NOMO-1 treated with DMSO at 0.1 percent for 48 hours (cell line): ENCODE data around the gene FAM43B.
A peak's percentile ranks its signal among the peaks of the same experiment; 100 is the strongest.

Source experiments
- DNase-seq: peaks from one replicate; lab custom pipeline; 2025; ENCODE audit not compliant: unreplicated experiment; lab: John Stamatoyannopoulos, UW

Gene FAM43B

DNA sequence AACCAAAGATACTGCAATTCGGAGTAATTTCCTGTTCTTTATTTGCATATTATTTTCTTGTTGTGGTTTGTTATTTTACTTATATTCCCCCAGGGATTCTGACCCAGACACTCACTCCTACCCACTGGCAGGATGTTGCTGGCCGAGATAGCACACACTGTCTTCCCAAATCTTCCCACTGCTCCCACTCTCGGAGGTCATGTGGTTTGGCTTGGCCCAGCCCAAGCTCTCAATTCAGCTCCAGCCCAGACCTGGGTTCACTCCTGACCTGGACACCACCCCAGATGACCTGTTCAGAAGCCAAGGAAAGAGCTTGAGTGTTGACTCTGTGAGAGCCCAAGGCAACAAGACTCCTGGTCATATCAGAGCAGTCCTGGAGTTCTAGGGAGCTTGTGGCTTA lies 1.2 kb upstream of the FAM43B start:
- no peak for DNase-seq

DNA sequence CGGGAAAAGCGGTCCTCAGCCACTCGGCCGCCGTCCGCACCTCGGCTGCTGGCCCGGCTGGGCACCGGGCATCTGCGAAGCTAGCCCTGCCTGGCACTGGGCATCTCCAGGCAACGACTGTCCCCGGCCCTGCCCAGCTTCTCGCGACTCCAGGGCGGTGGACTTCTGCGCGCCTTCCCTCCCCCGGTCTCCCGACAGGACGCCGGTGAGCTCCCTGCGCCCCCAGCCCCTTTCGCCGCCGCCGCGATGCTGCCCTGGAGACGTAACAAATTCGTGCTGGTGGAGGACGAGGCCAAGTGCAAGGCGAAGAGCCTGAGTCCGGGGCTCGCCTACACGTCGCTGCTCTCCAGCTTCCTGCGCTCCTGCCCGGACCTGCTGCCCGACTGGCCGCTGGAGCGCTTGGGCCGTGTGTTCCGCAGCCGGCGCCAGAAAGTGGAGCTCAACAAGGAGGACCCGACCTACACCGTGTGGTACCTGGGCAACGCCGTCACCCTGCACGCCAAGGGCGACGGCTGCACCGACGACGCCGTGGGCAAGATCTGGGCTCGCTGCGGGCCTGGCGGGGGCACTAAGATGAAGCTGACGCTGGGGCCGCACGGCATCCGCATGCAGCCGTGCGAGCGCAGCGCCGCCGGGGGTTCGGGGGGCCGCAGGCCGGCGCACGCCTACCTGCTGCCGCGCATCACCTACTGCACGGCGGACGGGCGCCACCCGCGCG lies 514 bp downstream of the FAM43B start:
- no peak for DNase-seq

DNA sequence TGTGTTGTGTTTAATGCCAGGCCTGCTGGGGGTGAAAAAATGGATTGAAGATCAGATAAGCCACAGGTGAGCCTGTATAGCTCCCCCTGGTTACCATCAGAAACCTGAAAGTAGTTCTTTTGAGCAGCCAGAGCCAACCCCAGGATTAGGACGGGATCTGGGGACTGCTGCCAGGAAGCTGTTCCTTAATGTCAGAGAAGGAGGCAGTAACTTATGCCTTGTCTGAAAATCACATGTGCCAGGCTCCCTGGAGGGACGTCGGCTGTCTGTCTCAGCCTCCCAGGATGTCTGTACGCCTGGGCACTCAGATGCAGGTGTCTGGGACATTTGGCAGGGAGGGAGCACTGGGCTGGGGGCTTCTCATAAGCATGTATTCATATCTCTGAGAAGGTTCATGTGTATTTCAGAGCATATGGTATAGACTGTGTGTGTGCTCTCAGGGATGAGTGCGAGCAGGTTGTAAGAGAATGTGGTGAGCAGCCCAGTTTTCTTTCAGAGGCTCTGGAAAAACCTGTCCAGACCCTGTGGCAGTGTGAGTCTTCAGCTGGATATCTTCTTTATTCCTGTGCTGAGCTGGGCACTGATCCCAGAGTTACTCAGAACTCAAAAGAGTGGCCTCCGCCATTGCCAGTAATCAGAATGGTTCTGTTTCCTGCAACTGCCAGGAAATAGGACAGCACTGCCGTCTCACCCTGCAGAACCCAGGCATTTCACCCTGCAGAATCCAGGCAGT lies 2.8 kb downstream of the FAM43B start:
- DNase-seq: no peak

DNA sequence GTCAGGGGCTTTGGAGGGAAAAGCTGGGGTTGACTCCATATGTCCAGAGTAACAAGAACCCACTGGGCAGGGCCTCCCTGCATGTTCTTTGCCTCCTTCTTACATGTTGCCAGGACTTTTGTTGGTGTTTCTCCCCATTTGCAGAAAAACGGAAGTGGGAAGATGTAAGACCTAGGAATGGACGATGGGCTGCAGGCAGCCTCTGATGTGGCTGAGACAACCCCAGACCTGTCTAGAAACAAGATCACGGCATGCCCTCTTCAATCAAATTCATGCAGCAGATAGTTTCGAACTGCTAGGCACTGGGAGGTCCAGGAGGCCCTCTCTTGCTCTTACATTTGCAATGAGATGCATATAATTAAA lies 3.4 kb downstream of the FAM43B start:
- no peak for DNase-seq

DNA sequence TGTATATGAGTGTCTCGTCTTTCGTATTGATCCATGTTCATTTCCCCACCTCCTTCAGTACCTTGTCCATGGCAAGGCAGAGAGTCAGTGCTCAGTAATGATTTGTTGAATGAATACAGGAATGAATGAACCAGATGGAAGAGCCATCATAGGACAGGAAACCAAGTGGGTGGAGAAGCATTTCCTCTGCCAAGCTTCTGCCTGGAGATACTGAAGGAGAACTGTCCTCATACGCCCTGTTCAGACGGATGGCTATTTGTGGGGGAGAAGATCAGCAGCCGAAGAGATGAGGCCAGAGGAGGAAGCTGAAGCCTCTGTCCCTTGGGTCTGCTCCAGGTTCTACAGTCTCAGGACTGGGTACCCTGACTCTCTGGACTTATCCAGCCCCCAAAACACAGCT lies 5.8 kb downstream of the FAM43B start:
- DNase-seq: no peak

DNA sequence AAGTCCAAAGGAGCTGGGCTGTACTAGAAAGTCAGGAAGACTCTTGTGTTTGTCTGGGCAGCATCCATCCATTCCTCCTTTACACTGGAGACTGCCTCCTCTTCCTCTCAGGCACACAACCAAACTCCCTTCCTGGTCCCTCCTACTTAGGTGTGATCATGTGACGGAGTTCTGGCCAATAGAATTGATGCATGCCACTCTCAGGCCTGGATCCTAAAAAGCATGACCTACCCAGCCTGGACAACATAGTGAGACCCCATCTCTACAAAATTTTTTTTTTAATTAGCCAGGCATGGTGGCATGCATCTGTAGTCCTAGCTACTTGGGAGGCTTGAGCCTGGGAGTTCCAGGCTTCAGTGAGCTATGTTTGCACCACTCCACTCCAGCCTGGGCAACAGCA lies 8.6 kb downstream of the FAM43B start:
- no peak for DNase-seq

DNA sequence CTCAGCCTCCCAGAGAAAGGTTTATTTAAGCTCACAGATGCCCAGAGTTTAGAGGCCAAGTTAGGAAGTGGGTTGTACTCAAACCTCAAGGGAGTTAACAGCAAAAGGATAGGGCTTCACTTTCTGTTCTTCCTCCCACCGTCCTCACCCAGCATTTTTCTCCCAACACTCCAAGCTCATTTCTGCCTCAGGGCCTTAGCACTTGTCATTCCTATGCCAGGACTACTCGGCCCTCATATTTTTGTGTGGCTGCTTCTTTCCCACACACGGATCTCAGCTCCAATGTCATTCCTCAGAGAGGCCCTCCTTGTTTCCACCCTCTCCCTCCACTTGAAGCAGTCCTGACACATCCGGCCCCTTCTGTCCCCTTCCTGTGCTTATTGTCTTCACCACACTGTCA lies 12.9 kb downstream of the FAM43B start:
- no peak for DNase-seq

DNA sequence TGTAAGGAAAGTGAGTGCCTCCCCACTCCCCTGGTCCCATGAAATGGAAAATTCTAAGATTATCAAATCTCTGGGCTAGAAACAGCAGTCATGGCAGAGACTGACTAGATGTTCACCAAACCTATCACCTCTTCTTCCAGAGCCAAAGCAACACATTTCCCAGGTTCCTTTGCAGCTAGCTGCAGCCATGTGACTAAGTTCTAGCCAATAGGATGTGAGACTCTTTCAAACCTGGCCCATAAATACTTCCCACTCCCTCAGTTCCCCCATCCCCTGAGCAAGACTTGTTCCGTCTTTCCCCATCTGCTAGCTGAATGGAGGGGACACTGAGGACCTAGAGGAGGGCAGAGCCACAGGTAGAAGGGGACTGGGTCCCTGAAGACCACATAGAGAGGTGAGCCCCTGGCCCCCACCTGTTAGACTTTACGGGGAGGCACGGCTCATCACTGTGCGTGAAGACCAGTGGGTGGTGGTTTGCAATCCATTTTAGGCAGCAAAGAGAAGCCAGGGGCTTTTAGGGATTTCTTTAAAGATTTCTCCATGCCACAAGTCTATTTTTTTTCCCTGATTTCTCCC lies 17.2 kb downstream of the FAM43B start:
- DNase-seq: no peak

DNA sequence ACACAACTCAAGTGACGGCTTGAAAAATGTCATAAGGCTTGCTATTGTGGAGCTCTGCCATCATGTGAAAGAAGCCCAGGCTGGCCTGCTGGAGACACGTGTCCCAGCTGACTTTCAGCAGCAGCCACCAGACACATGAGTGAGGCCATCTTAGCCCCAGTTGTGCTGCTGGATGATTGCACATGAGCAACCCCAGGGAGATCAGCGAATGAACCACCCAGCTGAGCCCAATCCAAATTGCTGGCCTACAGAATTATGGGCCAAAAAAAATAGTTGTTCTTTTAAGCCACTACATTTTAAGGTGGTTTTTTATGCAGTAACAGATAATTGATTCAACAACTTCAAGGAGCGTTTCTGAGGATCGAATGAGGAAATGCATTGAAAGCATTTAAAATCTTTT lies 19.1 kb downstream of the FAM43B start:
- no peak for DNase-seq

DNA sequence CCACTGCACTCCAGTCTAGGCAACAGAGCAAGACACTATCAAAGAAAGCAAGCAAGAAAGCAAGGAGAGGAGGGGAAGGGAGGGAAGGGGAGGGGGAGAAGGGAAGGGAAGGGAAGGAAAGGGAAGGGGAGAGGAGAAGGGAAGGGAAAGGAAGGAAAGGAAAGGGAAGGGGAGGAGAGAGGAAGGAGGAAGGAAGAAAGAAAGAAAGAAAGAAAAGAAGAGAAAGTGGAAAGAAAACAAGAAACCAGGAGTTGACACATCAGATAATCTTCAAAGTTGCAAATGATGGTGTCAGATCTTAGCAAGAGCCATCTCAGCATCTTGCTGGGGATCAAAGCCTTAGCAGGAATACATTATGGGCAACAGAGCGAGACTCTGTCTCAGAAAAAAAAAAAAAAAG lies 21.6 kb downstream of the FAM43B start:
- no peak for DNase-seq

DNA sequence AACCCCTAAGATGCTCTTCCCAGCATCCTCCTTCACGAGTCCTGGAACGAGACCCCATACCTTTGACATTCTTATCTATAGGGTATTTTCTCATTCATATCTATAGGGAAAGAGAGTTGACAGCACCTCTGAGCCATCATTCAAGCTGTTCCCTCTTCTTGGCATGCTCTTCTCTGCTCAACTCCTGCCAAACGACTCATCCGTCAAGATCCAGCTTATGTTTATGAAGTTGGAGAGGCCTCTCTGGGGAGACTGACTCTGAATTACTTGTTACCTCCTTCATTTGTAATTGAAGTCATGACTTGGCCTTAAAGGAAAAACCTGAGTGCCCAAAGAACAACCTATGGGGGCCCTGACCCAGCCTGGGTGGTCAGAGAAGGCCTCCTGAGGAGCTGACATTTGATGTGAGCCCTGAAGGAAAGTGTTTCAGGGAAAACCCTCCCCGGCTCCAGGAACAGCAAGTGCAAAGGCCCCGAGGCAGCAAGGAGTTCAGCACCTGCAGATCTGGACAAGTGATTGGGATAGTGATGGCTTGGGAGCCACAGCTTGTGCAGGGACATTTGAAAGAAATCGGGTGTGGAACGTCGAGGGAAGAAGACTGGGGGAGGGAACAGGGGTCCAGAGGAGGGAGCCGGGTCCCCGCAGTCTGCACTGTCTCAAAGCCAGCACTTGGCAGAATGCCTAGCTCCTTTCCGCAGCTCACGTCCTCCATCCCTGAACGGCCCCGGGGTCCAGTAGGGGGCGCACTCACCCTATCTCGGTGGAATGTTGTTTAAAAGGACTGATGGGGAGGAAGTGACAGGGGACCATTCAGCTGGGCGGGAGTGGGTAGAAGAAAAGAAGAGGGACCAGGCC lies 22.5 kb downstream of the FAM43B start:
- peak; percentile 68 for DNase-seq

DNA sequence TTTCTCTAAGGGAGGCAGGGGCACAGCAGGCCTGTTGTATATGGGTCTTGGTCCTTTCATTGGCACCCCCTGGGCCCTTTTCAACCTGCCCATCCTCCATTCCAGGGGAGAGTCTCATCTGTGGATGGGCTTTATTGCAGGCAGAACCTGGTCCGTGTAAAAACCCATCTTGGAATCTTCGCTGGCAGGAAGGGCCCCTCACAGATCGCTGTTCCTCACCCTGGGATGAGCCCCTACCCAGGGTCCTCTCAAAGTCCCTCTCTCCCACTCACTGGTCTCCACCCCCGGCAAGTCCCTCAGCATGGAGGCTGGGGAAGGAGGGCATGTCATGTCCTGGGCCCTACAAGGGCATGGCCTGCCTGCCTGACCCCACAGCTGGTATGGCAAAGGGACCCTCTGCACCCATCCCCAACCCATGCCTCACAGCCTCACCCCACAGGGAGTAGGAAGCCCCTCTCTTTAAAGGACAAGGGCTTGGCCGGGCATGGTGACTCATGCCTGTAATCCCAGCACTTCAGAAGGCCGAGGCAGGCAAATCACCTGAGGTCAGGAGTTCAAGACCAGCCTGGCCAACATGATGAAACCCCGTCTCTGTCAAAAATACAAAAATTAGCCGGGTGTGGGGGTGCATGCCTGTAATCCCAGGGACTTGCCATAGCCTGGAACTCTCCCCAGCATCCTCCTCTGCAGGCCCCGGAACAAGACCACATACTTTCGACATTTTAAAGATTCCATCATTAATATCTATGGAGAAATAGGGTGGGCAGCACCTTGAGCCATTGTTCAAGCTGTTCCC lies 23.4 kb downstream of the FAM43B start:
- no peak for DNase-seq

DNA sequence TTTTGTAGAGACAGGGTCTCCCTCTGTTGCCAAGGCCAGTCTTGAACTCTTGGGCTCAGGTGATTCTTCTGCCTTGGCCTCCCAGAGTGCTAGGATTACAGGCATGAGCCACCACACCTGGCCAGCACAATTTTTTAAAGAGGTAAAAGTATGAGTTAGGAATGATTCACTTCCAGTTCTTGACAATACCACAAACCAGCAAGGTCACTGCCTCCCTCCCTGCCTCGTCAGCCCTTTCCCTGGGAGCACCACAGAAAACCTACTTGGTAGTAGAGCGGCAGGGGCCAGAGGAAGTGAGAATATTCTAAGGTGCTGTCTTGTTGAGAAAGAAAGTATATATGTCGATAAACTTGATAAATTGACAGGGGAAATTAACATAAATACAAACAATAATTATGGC lies 25.7 kb downstream of the FAM43B start:
- no peak for DNase-seq

DNA sequence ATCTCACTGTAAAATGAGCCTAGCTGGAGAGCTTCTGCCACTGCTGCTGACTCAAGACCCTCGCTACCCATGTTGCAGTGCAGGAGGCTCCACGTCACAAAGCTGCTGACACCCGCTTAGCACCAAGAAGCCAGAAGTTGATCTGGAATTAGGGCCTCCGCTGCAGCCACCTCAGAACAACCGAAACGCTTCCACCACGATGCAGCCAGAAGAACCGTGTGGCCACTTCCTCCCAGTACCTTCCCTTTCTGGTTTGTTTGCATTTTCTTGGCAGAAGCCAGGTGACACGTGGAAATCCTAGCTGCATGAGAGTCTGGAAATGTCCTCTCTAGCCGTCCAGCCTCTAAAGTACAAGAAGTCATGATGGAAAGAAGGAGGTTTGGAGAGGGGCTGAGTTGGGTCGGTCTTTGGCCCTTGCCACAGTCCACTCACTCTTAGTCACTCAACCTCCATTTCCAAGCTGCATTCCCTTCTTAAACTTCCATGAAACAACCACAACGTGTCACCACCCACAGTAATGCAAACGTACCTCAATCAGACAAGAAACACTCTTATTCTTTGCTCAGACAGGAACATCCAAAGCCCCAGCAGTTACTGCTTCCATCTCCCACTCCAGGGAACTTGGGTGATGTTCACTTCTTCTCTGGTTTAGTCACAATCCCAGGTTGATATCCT lies 26.5 kb downstream of the FAM43B start:
- no peak for DNase-seq

DNA sequence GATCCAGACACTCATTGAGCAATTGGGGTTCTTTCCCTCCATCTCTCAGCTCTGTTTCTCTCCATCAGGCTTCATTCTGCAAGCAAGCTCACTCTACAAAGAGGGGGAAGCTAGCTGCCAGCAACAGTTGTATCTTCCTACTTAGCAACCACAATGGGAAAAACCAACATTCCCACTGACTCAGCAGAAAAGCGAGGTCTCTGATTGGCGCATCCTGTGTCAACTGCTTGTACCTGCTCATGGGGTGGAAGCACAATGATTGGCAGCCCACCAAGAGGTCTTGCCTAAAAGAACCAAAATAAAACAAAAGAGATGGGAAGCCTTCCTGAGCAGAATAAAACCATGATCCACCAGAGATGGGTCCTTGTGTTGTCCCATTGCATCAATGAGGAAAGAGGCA lies 32.5 kb downstream of the FAM43B start:
- no peak for DNase-seq

DNA sequence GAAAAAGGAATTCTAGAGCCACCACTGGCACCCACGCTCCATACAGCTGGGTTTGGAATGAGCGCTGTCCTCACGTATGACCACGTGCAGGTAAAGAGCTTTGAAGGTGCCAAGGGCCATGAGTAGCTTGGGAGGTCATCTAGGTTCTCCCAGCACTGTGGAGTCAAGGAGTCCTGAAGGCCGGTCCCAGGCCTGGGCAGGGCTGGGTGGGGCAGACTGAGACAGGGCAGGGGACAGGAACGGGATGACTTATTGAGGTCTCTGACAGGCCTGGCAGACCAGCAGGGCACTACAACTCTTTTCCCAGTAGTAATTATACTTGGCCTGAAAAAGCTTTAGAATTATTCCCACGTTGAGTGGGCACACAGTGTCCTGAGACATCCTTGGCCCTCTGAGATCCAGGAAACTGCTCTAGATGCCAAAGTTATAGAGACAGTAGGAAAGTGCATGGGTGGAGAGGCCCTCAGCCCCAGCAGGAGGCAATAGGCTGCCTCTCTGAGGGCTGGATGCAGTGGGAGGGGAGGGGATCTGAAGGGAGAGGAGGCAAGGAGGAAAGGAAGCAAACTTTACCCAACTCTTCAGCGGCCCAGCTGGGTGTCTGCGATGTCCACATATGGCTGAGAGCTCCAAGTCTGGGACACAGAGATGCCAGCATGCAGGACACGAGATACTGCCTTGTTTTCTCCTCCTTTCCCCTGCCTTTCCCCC lies 34.7 kb downstream of the FAM43B start:
- no peak for DNase-seq

DNA sequence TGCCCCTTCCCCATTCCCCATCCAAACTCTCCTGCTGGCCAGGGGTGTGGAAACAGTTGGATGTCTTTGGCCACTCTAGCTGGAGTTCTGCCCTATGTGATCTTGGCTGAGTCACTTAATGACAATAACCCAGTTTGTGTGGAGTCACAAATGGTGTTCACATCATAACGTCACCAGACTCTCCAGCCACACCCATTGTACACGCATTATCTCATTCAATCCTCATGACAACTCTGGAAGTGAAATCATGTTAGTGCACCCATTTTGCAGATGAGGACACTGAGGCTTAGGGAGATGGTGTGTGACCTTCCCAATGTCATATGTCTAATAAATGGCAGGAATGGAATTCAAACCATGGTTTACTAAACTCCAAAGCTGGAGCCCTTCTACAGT lies 35.3 kb downstream of the FAM43B start:
- DNase-seq: no peak

DNA sequence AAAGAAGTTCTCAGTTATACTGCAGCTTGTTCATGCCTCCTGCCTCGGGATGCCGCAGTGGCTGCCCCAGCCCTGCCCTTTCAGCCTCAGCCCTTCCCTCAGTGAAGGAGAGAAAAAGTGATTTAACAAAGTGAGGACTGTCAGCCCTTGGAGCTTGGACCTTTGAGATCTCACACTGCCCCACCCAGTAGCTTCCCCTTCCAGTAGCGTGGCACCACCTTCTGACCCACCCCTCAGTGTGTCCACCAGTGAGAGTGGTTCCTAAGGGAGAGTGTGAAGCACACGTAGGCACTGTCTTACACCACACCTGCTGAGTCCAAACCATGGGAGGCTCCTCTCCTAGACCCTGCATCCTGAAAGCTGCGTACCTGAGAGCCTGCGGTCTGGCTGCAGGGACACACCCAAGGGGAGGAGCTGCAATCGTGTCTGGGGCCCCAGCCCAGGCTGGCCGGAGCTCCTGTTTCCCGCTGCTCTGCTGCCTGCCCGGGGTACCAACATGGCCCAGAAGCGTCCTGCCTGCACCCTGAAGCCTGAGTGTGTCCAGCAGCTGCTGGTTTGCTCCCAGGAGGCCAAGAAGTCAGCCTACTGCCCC lies 36.4 kb downstream of the FAM43B start, which contains the start of gene CDA:
Gene CDA, plus strand, starts transcription at position 464 of the 592 bp plus-strand sequence. Its CDS starts 33 bp downstream, at position 497.
- peak; percentile 55 for DNase-seq
